GM10248 (cell line): ENCODE data around the gene NLRC5.

ENCODE experiments used
- CTCF ChIA-PET: fragments of 300-600 bp; sonication (Branson Sonifier 250); formaldehyde crosslinking; extraction: SDS; loops from one replicate; lab custom pipeline; 2021; ENCODE audit warnings: antibody characterized with exemption; lab: Yijun Ruan, JAX
- POLR2A ChIA-PET: fragments of 350-650 bp; sonication (Branson Sonifier 250); formaldehyde crosslinking; extraction: SDS; loops from one replicate; lab custom pipeline; 2020; ENCODE audit warnings: antibody characterized with exemption; lab: Yijun Ruan, JAX
- DNase-seq: peaks from one replicate; pipeline ENCODE4 v3.0.0; 2012; ENCODE audit errors: extremely low spot score
- CTCF ChIP-seq: IDR thresholded peaks from 2 replicates; pipeline ENCODE4 v1.5.1; 2012; ENCODE audit warnings: mild to moderate bottlenecking, low read depth; ENCODE audit errors: extremely low read depth, missing control alignments, control extremely low read depth

The NLRC5 gene

DNA sequence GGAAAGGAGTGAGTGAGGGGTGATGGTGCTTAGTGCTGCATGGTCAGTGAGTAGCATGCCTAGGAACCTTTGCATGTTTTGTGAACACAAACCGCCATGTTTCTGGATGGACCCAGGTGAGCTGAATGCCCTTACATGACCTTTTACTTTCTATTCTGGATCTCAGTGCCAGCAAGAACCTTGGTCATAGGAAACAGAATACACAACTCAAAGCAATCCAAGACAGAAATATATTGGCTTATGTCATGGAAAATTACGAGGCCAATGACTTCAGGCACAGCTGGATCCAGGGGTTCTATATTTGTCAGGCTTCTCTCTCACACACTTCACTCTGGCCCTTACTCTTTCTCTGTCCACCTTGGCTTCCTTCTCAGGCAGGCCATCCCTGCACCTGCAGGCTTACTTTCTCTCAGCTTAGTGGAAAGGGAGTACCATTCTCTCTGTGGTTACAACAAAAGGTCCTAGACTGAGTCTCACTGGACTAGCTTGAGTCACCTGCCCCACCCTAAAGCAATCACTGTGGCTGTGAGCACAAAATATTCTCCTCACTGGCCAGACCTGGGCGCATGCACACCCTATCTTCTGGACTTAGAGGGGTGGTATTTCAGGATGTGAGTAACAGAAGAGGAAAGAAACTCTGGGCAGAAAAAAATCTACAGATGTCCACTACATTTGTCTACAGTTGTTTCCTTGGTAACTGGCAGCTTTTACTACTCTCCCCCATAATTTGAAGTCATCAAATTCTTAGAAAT lies 82.7 kb downstream of the NLRC5 start:
- no peak for DNase-seq
- no peak for TF ChIP-seq CTCF
- CTCF ChIA-PET = interaction anchor here (1.0 to 2.8 kb wide), 2 partner anchors 11 to 21 kb away, joined by 4 to 24 read pairs; partner anchors contain the start of gene CPNE2

DNA sequence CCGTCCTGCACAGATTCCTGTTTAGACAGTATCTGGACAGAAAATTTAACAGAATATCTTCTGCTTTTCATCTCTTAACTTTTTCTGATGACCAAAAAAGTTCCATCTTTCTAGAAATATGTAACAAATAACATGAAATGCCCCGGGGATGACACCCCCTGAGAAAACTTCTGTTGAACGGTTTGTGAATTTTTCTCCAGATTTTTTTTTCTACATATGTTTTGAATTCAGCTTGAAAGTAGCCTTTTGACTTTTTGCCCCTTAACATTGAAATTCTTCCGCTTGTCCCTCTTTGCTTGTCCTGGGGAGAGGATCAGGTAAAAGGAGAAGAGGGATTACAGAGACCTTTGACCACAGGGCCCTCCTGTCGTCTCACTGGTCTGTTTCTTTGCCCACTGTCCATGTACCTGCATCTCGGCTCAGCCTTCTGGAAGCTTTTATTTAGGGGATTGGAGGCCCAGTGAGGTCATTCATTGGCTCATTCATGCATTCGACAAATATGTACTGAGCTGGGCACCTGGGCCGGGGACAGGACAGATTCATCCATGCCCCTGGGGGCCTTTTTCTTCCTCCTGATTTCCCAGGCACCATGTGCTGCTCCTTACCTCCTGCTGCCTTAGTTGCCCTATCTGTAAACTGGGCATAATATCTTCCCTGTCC lies 83.4 kb downstream of the NLRC5 start:
- DNase-seq = no peak
- TF ChIP-seq CTCF = no peak
- ChIA-PET POLR2A (no interaction called here), CTCF (interaction anchor here (1.3 to 2.8 kb wide), 2 partner anchors 9 to 11 kb away, joined by 4 to 24 read pairs; no protein-coding TSS in a partner anchor)

More for the DNA sequence above, 82.7 kb downstream of the NLRC5 start:
- POLR2A ChIA-PET = no interaction called here

GRCh38 chr16:57077714-57078113 lies 88.4 kb downstream of the NLRC5 start:
- ChIA-PET CTCF (interaction anchor here (1.1 to 3.5 kb wide), 4 partner anchors 15 to 120 kb away, joined by 3 to 17 read pairs (median 3); partner anchors contain the start of gene CPNE2), POLR2A (interaction anchor here (1.0 kb wide), 1 partner anchor 55 kb away, joined by 3 read pairs; no protein-coding TSS in a partner anchor)
- no peak for TF ChIP-seq CTCF
- DNase-seq = no peak

- ChIA-PET CTCF (interaction anchor here (0.7 to 4.9 kb wide), 7 partner anchors 9 to 117 kb away, joined by 3 to 92 read pairs (median 37); partner anchors contain the start of genes CETP and CPNE2), POLR2A (no interaction called here)
- DNase-seq = no peak
- TF ChIP-seq CTCF = no peak
Observed at GRCh38 chr16:57081744-57082143, 92.4 kb downstream of the NLRC5 start.

- TF ChIP-seq CTCF = no peak
- CTCF ChIA-PET = interaction anchor here (0.8 to 4.9 kb wide), 17 partner anchors 9 to 380 kb away, joined by 3 to 92 read pairs (median 11); partner anchors contain the start of genes CETP, CPNE2 and POLR2C
- POLR2A ChIA-PET = no interaction called here
- no peak for DNase-seq
Observed at GRCh38 chr16:57082664-57083063, 93.3 kb downstream of the NLRC5 start.

DNA sequence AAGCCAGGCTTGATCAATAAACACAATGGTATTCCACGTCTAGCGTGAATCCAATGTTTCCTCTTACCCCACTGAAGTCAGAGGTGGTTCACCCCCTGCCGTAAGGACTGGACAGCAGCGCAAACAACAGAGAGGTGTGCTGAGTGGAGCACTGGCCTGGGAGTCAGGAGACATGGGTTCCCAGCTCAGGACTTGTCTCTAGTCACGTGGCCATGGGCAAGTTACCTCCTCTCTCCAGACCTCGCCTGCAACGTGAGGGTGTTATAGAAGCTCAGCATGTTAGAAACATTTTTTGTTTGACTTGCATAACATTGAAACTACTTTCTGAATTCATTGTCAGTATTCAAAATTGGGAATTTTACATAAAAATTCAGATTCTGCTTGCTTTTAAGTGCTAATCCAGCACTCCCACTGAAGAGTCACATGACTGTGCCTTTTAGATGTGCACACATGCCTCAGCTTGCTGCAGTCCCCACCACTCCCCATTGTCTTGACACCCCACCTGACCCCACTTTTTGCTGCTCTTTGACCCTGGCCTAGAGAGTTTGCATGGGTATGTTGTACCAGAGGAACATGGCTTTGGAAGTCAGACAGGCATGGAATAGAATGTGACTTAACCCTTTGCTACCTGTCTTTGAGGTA lies 94.2 kb downstream of the NLRC5 start:
- ChIA-PET CTCF (interaction anchor here (0.6 to 4.9 kb wide), 43 partner anchors 8 to 379 kb away, joined by 3 to 92 read pairs (median 5); partner anchors contain the start of genes ARL2BP, CETP, CPNE2 and NLRC5), POLR2A (no interaction called here)
- no peak for DNase-seq
- no peak for TF ChIP-seq CTCF
